NOMO-1 treated with DMSO at 0.1 percent for 48 hours (cell line): Measurements from ENCODE around the gene FASLG.
"Not testable (repeated sequence)": the region's sequence is repeated elsewhere in the genome, so short reads cannot be mapped to it uniquely, and the experiment has no call there.

Experiments
- DNase-seq: peaks from one replicate; lab custom pipeline; 2025; ENCODE audit not compliant: unreplicated experiment; lab: John Stamatoyannopoulos, UW

FASLG gene

GRCh38 chr1:172680244-172680643, 21.3 kb downstream of the FASLG start:
- no peak for DNase-seq

- DNase-seq: no peak
Measured at GRCh38 chr1:172680733-172681275, 21.9 kb downstream of the FASLG start.

- DNase-seq: no peak
Measured at GRCh38 chr1:172682812-172683211, 23.9 kb downstream of the FASLG start.

GRCh38 chr1:172686143-172686542, 27.2 kb downstream of the FASLG start:
- no peak for DNase-seq

- DNase-seq: not testable (repeated sequence)
Measured at GRCh38 chr1:172688428-172689085, 29.7 kb downstream of the FASLG start.

GRCh38 chr1:172690925-172691324, 32.0 kb downstream of the FASLG start:
- DNase-seq: not testable (repeated sequence)

- DNase-seq: peak; percentile 62
Measured at GRCh38 chr1:172697534-172698002, 38.7 kb downstream of the FASLG start.

GRCh38 chr1:172698224-172698623, 39.3 kb downstream of the FASLG start:
- DNase-seq: no peak

- DNase-seq: peak; percentile 50
Measured at GRCh38 chr1:172699111-172699510, 40.2 kb downstream of the FASLG start.

- DNase-seq: no peak
Measured at GRCh38 chr1:172699695-172700227, 40.9 kb downstream of the FASLG start.

- DNase-seq: no peak
Measured at GRCh38 chr1:172700556-172700955, 41.7 kb downstream of the FASLG start.

GRCh38 chr1:172704001-172704400, 45.1 kb downstream of the FASLG start:
- DNase-seq: no peak

GRCh38 chr1:172704420-172705210, 45.7 kb downstream of the FASLG start:
- DNase-seq: no peak

GRCh38 chr1:172708452-172708851, 49.5 kb downstream of the FASLG start:
- DNase-seq: no peak

- DNase-seq: no peak
Measured at GRCh38 chr1:172711558-172711957, 52.7 kb downstream of the FASLG start.

GRCh38 chr1:172713466-172713865, 54.6 kb downstream of the FASLG start:
- no peak for DNase-seq
